Peyer's patch (tissue), 4 donors: ENCODE data around the gene FRYL. TPM values are rescaled to one million over a fixed set of nuclear protein-coding genes. Genes with fewer than 3 reads are reported as not detected.

Experiments used
- DNase-seq, 3 donors: peaks; one replicate each; pipeline ENCODE4 v3.0.0-alpha.2; 2017 to 2019
- H3K27ac ChIP-seq, 4 donors: fragments of 200-600 bp; sonication (generic); one replicate each; pipeline ENCODE4 v1.5.1; 2016 to 2019
- H3K27me3 ChIP-seq, 2 donors: fragments of 200-600 bp; sonication (generic); one replicate each; pipeline ENCODE4 v1.5.1; 2019
- H3K36me3 ChIP-seq, 3 donors: fragments of 200-600 bp; sonication (generic); one replicate each; pipeline ENCODE4 v1.5.1; 2016 to 2019
- H3K4me1 ChIP-seq, 4 donors: fragments of 200-600 bp; sonication (generic); one replicate each; pipeline ENCODE4 v1.5.1; 2016 to 2019
- H3K4me3 ChIP-seq, 4 donors: fragments of 200-600 bp; sonication (generic); 1 replicate in 3 of 4; 2 replicates in 1 of 4; pipeline ENCODE4 v1.5.1; 2016 to 2019; ENCODE audit warnings: mild to moderate bottlenecking in 1 of 4
- H3K9me3 ChIP-seq, 4 donors: fragments of 200-600 bp; sonication (generic); one replicate each; pipeline ENCODE4 v1.5.1; 2016 to 2019; ENCODE audit warnings: mild to moderate bottlenecking in 1 of 4
- POLR2A ChIP-seq, 2 donors: fragments of 450-650 bp; IDR thresholded peaks; one replicate each; pipeline ENCODE4 v1.5.1; 2017; ENCODE audit warnings: antibody characterized with exemption in 2 of 2, mild to moderate bottlenecking in 2 of 2, moderate library complexity in 2 of 2
- total RNA-seq, 4 donors: library from RNA; depleted of rRNA; stranded (reverse); fragments of >200 nt; gene quantifications; one replicate each; pipeline ENCODE4 v1.1.0, GENCODE V29; 2016
- TF ChIP-seq, protein P1 (sequence below), 6 experiments: fragments of 450-650 bp in 4 of 6; fragments of 200-600 bp in 2 of 6; sonication (generic) in 1 of 6; IDR thresholded peaks; one replicate each; pipeline ENCODE4 v1.5.1; 2017 to 2019; ENCODE audit warnings: antibody characterized with exemption in 6 of 6, mild to moderate bottlenecking in 3 of 6, moderate library complexity in 1 of 6

FRYL gene
- total RNA-seq, 4 donors from 2014 or later: 220 to 253 (median 241) TPM

GRCh38 chr4:48620093-48620492 lies 160.0 kb downstream of the FRYL start:
- TF ChIP-seq, protein P1, sequence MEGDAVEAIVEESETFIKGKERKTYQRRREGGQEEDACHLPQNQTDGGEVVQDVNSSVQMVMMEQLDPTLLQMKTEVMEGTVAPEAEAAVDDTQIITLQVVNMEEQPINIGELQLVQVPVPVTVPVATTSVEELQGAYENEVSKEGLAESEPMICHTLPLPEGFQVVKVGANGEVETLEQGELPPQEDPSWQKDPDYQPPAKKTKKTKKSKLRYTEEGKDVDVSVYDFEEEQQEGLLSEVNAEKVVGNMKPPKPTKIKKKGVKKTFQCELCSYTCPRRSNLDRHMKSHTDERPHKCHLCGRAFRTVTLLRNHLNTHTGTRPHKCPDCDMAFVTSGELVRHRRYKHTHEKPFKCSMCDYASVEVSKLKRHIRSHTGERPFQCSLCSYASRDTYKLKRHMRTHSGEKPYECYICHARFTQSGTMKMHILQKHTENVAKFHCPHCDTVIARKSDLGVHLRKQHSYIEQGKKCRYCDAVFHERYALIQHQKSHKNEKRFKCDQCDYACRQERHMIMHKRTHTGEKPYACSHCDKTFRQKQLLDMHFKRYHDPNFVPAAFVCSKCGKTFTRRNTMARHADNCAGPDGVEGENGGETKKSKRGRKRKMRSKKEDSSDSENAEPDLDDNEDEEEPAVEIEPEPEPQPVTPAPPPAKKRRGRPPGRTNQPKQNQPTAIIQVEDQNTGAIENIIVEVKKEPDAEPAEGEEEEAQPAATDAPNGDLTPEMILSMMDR (IDR thresholded peaks at IDR 0.05): no peak
- no peak for TF ChIP-seq POLR2A (IDR thresholded peaks at IDR 0.05)
- no peak for DNase-seq
- H3K27me3 ChIP-seq: no peaks in the 10 kb centered on the region
- peaks cover 0 to 39% (median 0%) of the 10 kb centered on the region in 3 donors for H3K36me3 ChIP-seq
- no peaks in the 10 kb centered on the region for H3K9me3 ChIP-seq
- H3K4me1 ChIP-seq: peaks cover 0 to 17% (median 0%) of the 10 kb centered on the region in 4 donors
- peak overlapping the region in 1 of 4 donors; percentile 1 for H3K27ac ChIP-seq
- no peak overlapping the region for H3K4me3 ChIP-seq

- H3K9me3 ChIP-seq: no peaks in the 10 kb centered on the region
- H3K4me3 ChIP-seq: no peak overlapping the region
- no peak for TF ChIP-seq POLR2A (IDR thresholded peaks at IDR 0.05)
- TF ChIP-seq, protein P1 (IDR thresholded peaks at IDR 0.05): no peak
- no peaks in the 10 kb centered on the region for H3K27me3 ChIP-seq
- H3K36me3 ChIP-seq: peaks cover 0 to 6% (median 0%) of the 10 kb centered on the region in 3 donors
- H3K27ac ChIP-seq: peak overlapping the region in 2 of 4 donors; percentile 36 to 53
- peaks cover 0 to 16% (median 0%) of the 10 kb centered on the region in 4 donors for H3K4me1 ChIP-seq
- no peak for DNase-seq
These were observed 175.6 kb downstream of the FRYL start for GRCh38 chr4:48604527-48604926.

DNA sequence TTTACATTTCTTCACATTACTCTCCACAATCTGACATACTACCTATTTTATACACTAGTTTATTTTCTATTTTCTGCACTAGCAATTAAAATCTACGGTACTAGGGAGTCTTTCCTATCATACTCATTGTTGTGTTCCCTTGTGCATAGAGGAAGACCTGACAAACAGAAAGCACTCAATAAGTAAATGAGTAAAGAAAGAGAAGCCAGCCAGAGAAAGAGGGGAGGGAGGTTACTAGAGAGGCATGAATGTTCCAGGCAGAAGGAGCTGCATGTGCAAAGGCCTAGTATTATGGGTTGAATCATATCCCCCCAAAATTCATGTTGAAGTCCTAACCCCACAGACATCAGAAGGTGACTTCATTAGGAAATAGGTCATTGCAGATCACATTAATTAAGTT lies 176.0 kb downstream of the FRYL start:
- no peaks in the 10 kb centered on the region for H3K9me3 ChIP-seq
- no peaks in the 10 kb centered on the region for H3K27me3 ChIP-seq
- no peak overlapping the region for H3K4me3 ChIP-seq
- TF ChIP-seq, protein P1 (IDR thresholded peaks at IDR 0.05): no peak
- no peak for TF ChIP-seq POLR2A (IDR thresholded peaks at IDR 0.05)
- H3K27ac ChIP-seq: peak overlapping the region in 3 of 4 donors; percentile 20 to 53 (median 36)
- DNase-seq: no peak
- H3K36me3 ChIP-seq: peaks cover 0 to 7% (median 0%) of the 10 kb centered on the region in 3 donors
- peaks cover 0 to 16% (median 0%) of the 10 kb centered on the region in 4 donors for H3K4me1 ChIP-seq

- no peaks in the 10 kb centered on the region for H3K9me3 ChIP-seq
- H3K36me3 ChIP-seq: peaks cover 0 to 12% (median 0%) of the 10 kb centered on the region in 3 donors
- peak overlapping the region in 3 of 4 donors; percentile 20 to 53 (median 36) for H3K27ac ChIP-seq
- H3K4me1 ChIP-seq: peaks cover 0 to 16% (median 0%) of the 10 kb centered on the region in 4 donors
- TF ChIP-seq POLR2A (IDR thresholded peaks at IDR 0.05): no peak
- TF ChIP-seq, protein P1 (IDR thresholded peaks at IDR 0.05): no peak
- no peak overlapping the region for H3K4me3 ChIP-seq
- no peak for DNase-seq
- H3K27me3 ChIP-seq: no peaks in the 10 kb centered on the region
These were observed 176.6 kb downstream of the FRYL start for GRCh38 chr4:48603366-48604003.

DNA sequence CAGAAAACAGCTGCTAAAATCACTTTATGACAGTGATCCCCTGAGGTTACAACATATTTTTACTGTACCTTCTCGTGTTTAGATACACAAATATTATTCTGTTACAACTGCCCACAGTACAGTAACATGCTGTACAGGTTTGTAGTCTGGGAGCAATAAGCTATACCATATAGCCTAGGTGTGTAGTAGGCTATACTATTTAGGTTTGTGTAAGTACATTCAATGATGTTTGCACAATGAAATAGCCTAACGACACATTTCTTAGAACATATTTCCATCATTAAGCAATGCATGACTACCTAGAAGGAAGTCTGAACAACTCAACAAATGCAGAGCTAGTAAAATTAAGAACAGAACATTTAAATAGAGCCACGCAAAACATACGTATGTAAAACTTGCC lies 177.3 kb downstream of the FRYL start:
- H3K36me3 ChIP-seq: peaks cover 0 to 13% (median 0%) of the 10 kb centered on the region in 3 donors
- no peaks in the 10 kb centered on the region for H3K27me3 ChIP-seq
- H3K9me3 ChIP-seq: no peaks in the 10 kb centered on the region
- no peak for DNase-seq
- H3K27ac ChIP-seq: peak overlapping the region in 1 of 4 donors; percentile 36
- TF ChIP-seq POLR2A (IDR thresholded peaks at IDR 0.05): no peak
- TF ChIP-seq, protein P1 (IDR thresholded peaks at IDR 0.05): no peak
- H3K4me3 ChIP-seq: no peak overlapping the region
- peaks cover 0 to 16% (median 0%) of the 10 kb centered on the region in 4 donors for H3K4me1 ChIP-seq
